Measurements from ENCODE around the gene RCBTB1.

DNA sequence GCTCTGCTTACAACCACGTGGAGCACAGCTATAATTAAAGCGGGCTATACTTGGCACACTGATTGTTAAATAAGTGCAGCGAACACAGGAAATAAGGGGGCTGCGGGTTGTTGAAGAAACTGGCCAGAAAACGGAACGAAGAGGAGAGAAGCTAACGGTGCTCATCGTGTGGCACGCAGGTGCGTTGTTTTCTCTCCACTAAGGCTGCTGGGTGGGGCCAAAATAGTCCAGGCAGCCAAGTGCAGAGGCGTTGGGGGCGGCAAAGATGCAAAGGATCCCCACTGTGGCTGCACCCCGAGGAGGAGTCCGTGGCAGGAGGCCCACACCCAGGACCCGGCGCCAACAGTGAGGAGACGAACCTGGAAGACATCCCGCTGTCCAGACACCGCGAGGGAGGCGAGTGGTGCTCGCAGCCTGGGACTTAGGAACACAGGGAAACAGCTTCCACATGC is 34.8 kb upstream of the RCBTB1 start:
- TF ChIP-seq POLR2A (IDR thresholded peaks at IDR 0.05) = no peak
- TF ChIP-seq CTCF (IDR thresholded peaks at IDR 0.05 in 8 of 11, conservative IDR thresholded peaks at IDR 0.05 in 3 of 11) = no peak
